HCT116 (cell line): ENCODE results near the gene FBXO42.

Source experiments
- CTCF ChIP-seq, 3 experiments: fragments of 200-600 bp in 1 of 3; sonication (generic) in 1 of 3; IDR thresholded peaks in 2 of 3; conservative IDR thresholded peaks in 1 of 3; 2 replicates each; pipeline ENCODE4 v1.5.1; 2012 to 2017; ENCODE audit warnings: low read depth in 2 of 3, low read length in 2 of 3, antibody characterized with exemption in 1 of 3, borderline replicate concordance in 1 of 3, control low read depth in 1 of 3, mild to moderate bottlenecking in 1 of 3, mixed read lengths in 1 of 3, mixed run types in 1 of 3, moderate library complexity in 1 of 3; ENCODE audit not compliant: insufficient read depth in 1 of 3
- EZH2 ChIP-seq: fragments of 200-600 bp; sonication (generic); IDR thresholded peaks from 2 replicates; pipeline ENCODE4 v1.6.1; 2017; ENCODE audit warnings: antibody characterized with exemption, mixed run types
- EZH2phosphoT487 ChIP-seq: fragments of 200-600 bp; IDR thresholded peaks from 2 replicates; pipeline ENCODE4 v1.6.1; 2018; ENCODE audit warnings: antibody characterized with exemption, borderline replicate concordance
- JUND ChIP-seq: IDR thresholded peaks from 2 replicates; pipeline ENCODE4 v1.6.1; 2012
- POLR2A ChIP-seq: IDR thresholded peaks from 2 replicates; pipeline ENCODE4 v1.7.0; 2011; ENCODE audit warnings: borderline replicate concordance; ENCODE audit not compliant: insufficient read depth, insufficient read length; ENCODE audit errors: extremely low read depth
- POLR2AphosphoS5 ChIP-seq: IDR thresholded peaks from 2 replicates; pipeline ENCODE4 v1.6.1; 2011; ENCODE audit warnings: mild to moderate bottlenecking, low read depth, low read length, moderate library complexity
- RAD21 ChIP-seq: IDR thresholded peaks from 2 replicates; pipeline ENCODE4 v1.6.1; 2012; ENCODE audit warnings: low read depth, mild to moderate bottlenecking
- REST ChIP-seq: IDR thresholded peaks from 2 replicates; pipeline ENCODE4 v1.6.1; 2012; ENCODE audit warnings: low read depth
- SIN3A ChIP-seq: IDR thresholded peaks from 2 replicates; pipeline ENCODE4 v1.6.1; 2012; ENCODE audit warnings: low read depth
- SP1 ChIP-seq: IDR thresholded peaks from 2 replicates; pipeline ENCODE4 v1.6.1; 2012; ENCODE audit warnings: low read depth
- SRF ChIP-seq: IDR thresholded peaks from 2 replicates; pipeline ENCODE4 v1.6.1; 2012; ENCODE audit warnings: low read depth
- ZNF274 ChIP-seq: fragments of 200-500 bp; sonication (Bioruptor generic); IDR thresholded peaks from 2 replicates; pipeline ENCODE4 v1.6.1; 2014; ENCODE audit warnings: mild to moderate bottlenecking, low read depth, low read length, inconsistent platforms

GRCh38 chr1:16267690-16268180 lies 84.5 kb downstream of the FBXO42 start:
- TF ChIP-seq CTCF (IDR thresholded peaks at IDR 0.05 in 2 of 3, conservative IDR thresholded peaks at IDR 0.05 in 1 of 3; ENCODE audit: borderline replicate concordance in 1 of 3, insufficient read depth in 1 of 3, low read depth in 2 of 3, low read length in 2 of 3) (no peak), POLR2AphosphoS5 (no peak), POLR2A (no peak), ZNF274 (no peak), RAD21 (no peak), EZH2 (no peak), JUND (no peak), REST (no peak), SP1 (no peak), SRF (no peak), EZH2phosphoT487 (no peak), SIN3A (no peak)
